Thyroid gland (tissue), 4 donors: ENCODE data around the gene FBXO44.

Experiments used
- CTCF ChIP-seq, 6 experiments: fragments of 200-600 bp in 3 of 6; fragments of 450-650 bp in 3 of 6; sonication (generic) in 3 of 6; IDR thresholded peaks; one replicate each; pipeline ENCODE4 v1.5.1; 2016 to 2019; ENCODE audit warnings: antibody characterized with exemption in 6 of 6, mild to moderate bottlenecking in 2 of 6, inconsistent platforms in 1 of 6, moderate library complexity in 1 of 6
- POLR2A ChIP-seq, 2 donors: fragments of 450-650 bp; IDR thresholded peaks; one replicate each; pipeline ENCODE4 v1.6.1; 2017; ENCODE audit warnings: antibody characterized with exemption in 2 of 2, mild to moderate bottlenecking in 2 of 2, moderate library complexity in 1 of 2

GRCh38 chr1:11682799-11683198 is 28.1 kb downstream of the FBXO44 start:
- TF ChIP-seq CTCF (IDR thresholded peaks at IDR 0.05) (no peak), POLR2A (IDR thresholded peaks at IDR 0.05) (no peak)
